Activated CD8-positive, alpha-beta memory T cell treated with anti-CD3 and anti-CD28 coated beads, Interleukin-2, amount 50 U/mL, for 4 hours (primary cell): ENCODE data around the gene FAM32A.

Experiments
- DNase-seq: peaks from one replicate; pipeline ENCODE4 v3.0.0-alpha.2; 2020

The FAM32A gene

DNA sequence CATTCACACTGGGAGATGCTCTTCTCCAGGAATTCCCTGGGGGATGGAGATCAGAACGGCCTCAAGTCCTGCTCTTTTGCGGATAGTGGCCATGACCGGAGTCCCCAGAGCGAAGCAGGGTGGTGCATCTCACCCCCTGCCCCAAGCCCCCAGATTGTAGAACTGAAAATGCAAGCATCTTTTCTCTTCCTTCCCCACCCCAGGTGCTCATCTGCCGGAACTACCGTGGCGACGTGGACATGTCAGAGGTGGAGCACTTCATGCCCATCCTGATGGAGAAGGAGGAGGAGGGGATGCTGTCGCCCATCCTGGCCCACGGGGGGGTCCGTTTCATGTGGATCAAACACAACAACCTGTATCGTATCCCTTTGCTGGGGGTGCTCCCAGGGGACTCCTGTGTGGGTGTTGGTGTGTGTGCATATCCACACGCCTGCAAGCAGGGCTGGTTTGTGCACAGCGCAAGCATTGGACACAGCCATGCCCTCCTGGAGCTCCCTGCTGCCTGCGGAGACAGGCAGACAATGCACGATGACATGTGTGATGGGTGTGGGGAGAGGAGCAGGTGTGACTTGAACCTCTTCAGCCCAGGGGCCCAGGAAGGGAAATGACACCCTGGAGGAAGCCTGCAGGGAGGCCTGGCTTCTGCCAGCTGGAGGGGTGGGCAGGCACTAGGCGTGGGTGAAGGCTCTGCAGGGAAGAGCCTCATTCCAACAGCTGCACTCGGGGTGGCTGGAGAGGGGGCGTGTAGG lies 18.2 kb downstream of the FAM32A start:
- no peak for DNase-seq

DNA sequence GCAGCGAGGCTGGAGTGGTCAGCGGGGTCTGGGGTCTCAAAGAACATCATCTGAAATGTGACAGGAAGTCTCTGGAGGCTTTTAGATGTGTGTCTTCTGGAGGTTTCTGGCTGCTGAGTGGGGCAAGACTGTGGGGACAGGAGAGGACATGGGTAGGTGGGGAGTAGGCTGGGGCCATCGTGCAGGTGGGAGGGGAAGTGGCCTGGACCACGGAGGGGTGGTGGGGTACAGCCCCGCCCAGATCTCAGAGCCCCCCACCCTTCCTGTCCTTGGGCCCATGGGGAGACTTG lies 18.7 kb downstream of the FAM32A start:
- DNase-seq, result no peak

DNA sequence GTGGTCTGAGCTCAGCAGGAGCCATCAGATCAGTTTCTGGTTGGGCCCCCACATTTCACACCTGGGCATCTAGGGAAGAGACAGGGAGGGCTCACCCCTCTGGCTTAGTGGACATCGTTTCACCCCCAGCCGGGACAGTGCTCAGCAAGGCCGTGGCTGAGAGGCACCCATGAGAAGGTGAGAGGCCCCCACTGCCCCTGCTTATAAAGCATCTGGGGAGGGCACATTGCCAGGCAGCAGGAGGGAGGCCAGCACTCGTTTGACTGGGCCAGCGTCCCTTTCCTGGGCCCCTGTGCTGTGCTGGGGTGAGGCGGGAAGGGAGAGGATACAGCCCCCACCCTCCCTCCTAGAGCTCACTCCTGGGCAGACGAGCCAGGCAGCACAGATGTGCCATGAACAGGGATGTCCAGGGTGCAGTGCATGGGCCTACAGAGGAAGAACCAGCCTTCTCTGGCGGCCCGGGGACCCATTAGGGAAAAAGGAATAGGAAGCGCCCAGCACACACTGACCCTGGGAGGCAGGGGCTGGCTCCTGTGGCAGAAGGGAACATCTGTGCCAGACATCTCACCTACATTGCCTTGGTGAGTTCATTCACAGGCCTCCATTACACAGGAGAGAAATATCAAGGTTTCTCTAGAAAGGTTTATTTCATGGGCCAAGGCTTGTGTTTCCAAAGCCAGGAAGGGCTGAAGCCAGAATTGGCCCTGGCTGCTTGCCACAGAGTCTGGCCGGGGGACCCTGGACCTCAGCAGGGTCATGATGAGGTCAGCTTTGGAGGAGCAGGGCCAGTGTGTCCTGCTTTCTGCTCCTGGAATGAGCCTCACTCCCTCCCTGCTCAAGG lies 20.2 kb downstream of the FAM32A start:
- no peak for DNase-seq

DNA sequence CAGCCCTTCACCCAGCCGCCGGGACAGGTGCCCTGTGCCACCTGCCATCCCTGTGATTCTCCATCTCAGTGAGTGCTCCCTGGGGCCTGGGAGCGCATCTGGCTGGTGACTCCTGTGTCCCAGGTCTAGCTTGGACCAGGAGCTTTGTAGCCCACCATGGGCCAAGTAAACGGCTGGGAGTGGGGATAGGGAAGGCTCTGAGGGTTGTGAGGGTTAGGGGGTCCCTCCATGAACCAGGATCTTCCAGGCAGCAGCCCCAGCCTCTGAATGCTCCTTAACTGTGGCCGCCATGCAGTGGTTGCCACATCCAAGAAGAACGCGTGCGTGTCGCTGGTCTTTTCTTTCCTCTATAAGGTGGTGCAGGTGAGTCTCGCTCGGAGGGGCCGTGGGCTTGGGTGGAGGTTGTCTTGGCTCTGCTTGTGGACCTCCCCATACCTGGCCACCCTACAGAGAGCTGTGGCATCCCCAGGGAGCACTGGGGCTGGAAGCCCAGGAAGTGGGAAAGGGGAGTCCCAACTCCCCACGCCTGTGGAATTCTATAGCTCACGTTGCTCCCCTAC lies 20.9 kb downstream of the FAM32A start:
- DNase-seq, result no peak

DNA sequence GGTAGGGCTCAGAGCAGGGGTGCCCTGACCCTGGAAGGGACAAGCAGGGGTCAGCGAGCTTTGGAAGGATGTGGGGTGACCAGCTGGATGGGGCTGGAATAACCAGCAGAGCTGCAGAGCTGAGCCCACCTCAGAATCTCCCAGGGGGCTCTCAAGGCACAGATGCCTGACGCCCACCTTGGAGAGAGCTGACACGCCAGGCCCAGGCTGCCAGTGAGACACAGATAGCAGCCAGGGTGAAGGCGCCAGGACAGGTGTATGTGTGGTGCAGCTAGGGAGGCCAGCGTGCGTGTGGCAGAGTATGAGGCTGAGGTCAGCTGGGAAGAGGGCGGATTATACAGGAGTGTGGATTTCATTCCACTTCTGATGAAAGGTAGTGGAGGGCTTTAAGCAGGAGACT lies 21.4 kb downstream of the FAM32A start:
- DNase-seq, result no peak

DNA sequence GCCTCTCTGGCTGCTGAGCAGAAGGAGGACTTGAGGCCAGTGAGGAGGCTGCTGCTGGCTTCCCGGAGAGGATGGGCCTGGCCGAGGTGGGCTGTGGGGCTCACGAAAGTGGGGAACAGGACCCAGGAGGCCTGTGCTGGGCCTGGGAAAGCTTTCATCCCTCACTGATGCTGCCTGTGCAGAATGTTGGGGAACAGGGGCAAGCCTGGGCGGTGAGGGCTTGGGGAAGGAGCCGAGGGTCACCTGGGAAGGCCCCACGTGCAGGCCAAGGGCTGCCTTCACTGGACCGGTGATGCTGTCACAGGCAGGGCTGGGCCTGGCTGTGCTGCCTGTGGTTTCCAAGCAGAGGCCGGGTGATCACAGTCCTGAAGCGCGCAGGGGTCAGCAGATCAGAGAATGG lies 21.9 kb downstream of the FAM32A start:
- DNase-seq, result no peak

DNA sequence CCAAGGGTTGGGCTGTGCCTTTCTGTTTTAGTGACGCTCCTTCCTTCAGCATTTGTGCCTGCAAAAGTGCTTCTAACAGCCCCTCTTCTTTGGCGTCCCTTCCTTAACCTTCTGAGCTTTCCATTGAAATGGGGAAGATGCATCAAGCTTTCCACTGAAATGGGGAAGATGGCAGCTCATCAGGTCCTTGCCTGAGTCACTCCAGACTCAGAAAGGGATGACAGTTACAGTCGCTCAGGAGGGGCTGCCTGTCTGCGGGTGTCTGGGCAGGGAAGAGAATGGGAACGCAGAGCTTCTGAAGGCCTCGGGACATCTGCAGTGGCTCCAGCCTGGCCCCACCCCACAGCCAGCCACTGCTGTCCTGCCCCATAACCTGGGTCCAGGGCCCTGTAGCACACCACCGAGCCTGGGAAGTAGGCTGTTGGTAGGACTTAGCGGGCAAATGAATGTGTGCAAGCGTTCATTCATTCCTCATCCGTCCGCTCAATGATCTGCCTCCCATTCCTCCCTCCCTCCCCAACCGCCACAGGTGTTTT lies 22.3 kb downstream of the FAM32A start:
- no peak for DNase-seq

DNA sequence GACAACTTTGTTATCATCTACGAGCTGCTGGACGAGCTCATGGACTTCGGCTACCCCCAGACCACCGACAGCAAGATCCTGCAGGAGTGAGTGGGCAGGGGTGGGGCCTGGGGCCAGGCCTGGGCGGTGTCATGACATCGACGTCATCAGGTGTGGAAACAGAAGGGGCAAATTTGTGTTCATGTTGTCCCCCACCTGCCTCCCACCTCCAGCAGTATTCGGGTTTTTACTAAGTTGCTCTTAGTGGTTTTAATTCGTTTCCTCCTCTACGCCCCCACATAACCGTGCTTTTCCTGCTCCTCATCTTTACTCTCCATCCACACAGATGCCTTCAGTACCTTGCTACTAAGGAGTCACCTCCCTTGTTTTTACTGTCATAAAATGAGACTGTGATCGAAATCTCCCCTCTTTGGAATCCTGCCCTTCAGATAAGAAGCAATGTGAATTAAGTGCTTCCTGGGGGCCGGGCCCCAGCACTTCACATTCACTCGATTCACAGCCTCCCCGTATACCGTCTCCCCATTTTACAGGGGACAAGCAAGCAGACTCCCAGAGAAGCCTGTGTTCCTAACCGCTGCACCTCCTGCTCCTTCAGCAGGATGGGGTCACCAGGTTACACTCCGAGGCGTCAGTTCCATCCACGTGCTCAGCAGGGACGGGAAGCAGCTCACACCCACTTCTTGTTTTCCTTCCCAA lies 23.0 kb downstream of the FAM32A start:
- DNase-seq, result peak; percentile 42

DNA sequence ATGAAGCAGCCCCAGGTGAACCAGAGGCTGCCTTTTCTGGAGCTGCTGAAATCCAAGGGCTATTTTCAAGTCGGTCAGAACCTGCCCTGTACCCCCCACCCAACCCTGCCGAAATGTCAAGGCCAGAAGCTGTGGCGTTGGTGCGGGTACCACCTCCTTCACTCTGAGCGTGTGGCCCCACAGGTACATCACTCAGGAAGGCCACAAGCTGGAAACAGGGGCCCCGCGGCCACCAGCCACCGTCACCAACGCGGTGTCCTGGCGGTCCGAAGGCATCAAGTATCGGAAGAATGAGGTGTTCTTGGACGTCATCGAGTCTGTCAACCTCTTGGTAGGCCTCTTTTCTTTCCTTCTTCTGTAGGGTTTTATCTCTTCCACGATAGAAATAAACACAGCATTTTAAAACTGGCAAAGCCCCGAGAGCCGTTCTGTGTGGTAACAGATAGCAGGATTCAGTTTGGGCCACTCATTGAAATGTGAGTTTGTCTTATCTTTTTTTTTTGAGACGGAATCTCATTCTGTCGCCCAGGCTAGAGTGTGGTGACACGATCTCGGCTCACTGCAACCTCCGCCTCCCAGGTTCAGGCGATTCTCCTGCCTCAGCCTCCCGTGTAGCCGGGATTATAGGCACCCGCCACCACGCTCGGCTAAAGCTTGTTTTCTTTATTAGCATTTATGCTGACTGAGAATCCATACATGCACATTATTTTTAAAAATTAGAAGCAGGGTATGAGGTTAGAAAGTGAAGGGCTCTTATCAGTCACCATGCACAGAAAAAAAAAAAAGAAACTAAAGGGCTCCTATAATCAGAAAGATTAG lies 23.8 kb downstream of the FAM32A start:
- DNase-seq, result no peak

DNA sequence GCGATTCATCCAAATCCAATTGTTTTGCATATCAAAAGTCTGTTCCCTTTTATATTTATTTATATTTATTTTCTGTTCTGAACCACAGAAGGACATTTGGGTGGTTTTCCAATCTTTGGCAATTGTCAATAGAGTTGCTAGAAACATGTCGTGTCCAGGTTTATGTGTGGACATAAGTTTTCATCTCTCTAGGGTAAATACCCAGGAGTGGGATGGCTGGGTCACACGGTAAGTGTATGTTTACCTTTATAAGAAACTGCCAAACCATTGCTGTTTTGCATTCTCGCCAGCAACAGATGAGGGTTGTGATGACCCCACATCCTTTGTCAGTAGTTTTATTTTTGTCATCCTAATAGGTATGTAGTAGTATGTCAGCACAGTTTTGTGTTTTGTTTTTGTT lies 25.0 kb downstream of the FAM32A start:
- DNase-seq, result no peak

DNA sequence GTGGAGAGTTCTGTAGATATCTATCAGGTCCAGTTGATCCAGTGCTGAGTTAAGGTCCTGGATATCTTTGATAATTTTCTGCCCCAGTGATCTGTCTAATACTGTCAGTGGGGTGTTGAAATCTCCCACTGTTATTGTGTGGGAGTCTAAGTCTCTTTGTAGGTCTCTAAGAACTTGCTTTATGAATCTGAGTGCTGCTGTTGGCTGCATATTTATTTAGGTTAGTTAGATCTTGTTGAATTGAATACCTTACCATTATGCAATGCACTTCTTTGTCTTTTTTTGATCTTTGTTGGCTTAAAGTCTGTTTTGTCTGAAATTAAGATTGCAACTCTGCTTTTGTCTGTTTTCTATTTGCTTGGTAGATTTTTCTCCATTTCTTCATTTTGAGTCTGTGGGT lies 27.9 kb downstream of the FAM32A start:
- no peak for DNase-seq

DNA sequence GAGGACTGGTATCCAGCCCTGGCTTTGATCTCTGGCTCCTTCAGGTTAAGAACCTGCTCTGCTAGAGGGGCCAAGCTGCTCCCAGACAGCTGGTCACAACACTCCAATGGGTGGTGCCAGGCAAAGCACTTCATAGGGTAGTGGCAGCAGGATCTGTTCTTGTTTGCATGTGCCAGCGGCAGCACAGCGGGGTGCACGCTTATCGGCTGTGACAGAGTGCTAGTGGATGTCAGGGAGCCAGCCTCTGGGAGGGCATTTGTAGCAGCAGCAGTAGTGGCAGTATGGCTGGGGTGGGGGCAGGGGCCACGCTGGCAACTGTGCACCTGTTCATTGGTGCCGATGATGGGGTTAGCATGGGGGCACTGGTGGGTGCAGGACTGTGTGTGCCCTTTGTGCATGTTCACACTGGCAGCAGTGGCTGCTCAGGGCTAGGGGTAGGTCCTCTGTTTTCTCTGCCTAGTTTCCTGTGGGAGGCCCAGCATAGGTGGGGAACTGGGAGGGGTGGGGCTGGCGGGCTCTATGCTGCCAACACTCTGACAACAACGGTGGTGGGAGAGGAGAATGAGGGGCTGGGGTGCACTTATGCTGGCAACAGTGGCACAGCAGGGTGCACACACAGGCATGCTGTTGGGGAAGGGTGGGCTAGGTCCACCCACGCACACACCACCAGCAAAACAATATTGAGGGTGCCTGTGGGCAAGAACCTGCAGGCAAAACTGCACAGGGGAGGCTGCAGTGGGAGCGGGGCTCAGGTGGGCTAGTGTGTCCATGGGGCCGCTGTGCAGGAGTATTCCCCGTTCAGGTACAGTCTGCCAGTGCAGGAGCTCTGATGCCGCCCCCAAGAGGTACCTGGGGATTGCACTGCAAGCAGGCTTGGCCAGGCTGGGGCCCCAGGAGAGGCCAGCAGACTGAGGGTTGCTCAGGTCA lies 31.8 kb downstream of the FAM32A start:
- no peak for DNase-seq

DNA sequence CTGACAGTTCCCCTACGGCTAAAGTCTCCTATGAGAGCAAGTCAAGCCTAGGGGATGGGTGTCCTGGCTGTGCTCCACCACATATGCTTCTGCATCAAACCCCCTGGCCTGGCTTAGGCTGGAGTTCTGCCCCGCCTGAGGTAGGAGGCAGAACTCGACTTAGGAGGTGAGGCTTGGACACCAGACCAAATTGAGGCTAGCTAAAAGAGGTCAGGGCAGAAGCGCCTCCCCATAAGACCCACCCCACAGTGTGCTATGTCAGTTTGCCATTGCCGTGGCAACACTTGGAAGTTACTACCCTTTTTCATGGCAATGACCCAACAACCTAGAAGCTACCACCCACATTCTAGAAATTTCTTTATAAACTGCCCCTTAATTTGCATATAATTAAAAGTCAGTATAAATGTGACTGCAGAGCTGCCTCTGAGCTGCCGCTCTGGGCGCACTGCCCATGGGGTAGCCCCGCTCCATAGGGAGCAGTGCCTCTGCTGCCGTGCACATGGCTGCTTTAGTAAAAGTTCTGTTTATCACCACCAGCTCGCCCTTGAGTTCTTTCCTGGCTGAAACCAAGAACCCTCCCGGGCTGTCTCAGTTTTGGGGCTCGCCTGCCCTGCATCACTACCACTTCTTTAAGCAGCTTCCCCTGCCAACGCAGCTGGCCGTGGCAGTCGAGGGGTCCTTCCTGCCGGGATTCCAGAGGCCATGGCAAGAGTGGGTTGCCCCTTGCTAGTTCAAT lies 32.7 kb downstream of the FAM32A start:
- no peak for DNase-seq

DNA sequence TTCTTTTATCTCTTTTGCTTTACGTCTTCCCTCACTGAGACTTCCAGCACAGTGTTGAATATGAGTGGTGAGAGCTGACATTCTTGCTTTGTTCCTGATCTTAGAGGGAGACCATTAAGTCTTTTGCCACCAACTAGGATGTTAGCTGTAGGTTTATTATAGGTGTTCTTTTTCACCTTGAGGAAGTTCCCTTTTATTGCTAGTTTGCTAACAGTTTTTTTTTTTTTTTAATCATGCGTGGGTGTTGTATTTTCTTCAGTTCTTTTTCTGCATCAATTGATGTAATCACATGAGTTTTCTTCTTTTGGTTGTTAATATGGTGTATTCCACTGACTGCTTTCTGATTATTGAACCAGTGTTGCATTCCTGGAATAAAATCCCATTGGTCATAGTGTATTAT lies 33.6 kb downstream of the FAM32A start:
- DNase-seq, result no peak

DNA sequence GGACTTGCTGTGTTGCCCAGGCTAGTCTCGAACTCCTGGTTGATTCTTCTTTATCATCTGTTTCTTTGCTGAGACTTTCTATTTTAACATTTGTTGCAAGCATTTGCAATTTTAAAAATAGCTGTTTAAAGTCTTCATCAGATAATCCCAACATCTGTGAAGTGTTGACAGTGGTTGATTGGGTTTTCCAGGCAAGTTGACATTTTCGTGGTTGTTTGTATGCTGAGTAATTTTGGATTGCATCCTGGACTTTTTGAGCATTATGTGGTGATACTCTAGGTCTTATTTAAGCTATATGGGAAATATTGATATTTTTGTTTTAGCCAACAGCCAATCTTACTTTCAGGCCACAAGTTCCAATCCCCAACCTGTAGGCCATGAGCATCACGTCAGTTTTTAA lies 37.6 kb downstream of the FAM32A start:
- DNase-seq, result no peak

DNA sequence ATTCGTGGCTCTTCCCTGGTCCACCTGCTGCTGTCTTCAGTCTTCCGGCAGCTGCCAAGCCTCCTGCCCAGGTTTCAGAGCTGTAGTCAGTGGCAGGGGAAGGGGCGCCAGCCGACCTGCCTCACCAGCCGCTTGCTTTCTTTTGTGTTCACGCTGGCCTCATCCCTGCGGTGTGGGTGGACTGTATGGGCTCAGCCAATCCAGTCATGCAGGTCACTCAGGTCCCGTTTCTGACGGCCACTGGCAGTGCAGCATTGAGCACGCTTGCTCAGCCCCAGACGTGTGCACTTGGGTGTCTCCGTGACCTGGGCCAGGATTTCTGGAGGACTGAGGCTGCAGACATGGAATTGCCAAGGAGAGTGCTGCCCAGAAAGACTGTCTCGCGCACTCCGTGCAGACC lies 38.5 kb downstream of the FAM32A start:
- DNase-seq, result no peak

DNA sequence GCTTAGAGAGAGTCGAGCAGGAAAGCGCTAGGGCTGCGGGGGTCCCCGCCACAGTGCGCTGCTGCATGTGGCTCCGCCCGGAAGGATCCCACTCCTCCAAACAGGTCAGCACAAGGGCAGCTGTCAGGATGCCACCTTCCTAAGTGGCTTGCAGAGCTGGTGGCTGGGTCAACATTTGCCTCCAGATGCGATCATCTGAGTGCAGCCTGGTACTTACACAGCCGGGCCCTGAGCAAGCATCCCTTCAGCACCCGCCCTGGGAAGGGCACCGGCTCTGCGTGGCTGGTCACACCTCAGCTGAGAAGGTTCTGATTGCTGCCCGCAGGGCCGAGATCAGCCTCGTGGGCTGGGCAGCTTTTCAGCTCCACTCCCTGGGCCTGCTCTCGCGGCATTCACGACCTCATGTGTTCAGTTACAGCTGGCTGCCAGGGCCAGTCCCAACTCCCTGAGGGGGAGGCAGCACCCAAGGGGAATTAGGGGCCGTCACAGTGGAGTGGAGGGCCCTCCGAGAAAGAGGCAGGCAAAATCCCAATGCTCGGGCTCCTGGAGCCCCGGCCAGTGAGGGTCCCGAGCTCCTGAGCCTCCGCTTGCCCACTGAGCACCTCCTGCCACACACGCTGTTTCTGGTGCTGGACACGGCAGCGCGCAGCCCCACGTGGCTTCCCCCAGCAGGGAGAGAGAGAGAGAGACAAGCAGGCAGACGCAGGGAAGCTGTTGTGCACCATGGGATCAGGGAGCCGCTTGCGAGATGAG lies 39.3 kb downstream of the FAM32A start:
- DNase-seq, result no peak

DNA sequence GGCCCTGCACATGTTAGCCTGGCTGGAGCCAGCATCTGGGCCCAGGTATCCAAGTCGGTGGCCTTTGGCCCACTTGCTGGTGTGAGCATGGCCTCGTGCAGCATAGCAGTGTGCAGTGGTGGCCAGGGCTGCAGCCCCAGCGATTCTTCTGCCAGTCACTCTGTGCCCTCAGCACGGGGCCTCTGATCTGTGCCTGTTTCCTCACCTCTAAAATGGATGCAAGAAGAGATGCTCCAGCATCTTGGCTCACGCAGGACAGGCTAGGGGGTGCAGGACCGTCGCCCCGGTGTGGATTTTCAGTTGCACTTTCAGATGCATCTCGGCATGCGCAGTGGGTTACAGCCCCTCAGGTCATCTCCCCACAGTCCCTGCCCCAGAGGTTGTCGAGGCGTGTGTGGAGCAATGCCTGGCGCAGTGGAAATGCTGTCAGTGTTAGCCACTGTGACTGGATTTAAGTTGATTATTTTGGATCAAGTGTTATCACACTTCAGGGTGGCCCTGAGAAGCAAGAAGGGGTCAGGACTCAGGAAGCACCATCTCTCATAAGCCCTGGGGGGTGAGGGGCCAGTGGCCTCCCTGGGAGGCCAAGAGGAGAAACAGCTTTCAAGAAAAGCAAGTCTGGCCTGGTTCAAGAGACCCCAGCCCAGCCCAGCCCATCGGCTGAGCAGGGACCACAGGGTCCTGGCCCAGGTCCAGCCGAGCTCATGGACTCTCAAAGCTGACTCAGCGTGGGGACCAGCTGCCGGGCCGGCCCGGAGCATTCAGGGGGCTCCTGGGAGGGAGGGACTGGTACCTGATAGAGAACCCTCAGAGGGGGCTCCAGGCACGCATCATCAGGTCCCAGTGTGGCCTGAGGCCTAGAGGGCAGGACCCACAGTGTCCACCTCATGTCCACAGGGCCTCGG lies 40.3 kb downstream of the FAM32A start:
- DNase-seq, result no peak

DNA sequence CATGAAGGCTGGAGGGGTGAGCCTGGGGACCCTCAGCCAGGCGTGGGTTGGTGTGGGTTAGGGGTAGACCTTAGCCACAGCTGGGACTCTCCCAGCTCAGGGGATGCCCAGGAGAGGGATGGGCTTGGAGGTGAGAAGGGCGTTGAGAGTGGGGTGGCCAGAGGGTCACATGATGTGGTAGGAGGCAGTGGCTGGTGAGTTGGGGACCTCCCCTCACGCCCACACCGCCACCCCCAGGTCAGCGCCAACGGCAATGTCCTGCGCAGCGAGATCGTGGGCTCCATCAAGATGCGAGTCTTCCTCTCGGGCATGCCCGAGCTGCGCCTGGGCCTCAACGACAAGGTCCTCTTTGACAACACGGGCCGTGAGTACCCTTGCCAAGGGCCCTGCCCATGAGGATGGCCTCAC lies 41.0 kb downstream of the FAM32A start:
- DNase-seq, result no peak
